GM12878 (cell line): ENCODE data around the gene ETV6. TPM values are rescaled to one million over a fixed set of nuclear protein-coding genes. Genes with fewer than 3 reads are reported as not detected.

ENCODE experiments used
- ATAC-seq: fragments of 200-7000 bp; cut with Tn5 transposase; 3 replicates; pipeline ENCODE4 v1.9.1; 2020; ENCODE audit warnings: mild to moderate bottlenecking, moderate library complexity
- BruUV-seq: library from RNA; stranded (reverse); fragments of 400-500 nt; replicated peaks from 2 replicates; lab custom pipeline; 2021; lab: Mats Ljungman, UMichigan
- CTCF ChIA-PET: fragments of 300-600 bp; sonication (Branson Sonifier 250); formaldehyde crosslinking; extraction: SDS; loops from one replicate; lab custom pipeline; 2021; ENCODE audit warnings: inconsistent platforms; lab: Yijun Ruan, JAX
- POLR2A ChIA-PET: fragments of 350-600 bp; formaldehyde crosslinking; extraction: SDS; loops from one replicate; lab custom pipeline; 2021; ENCODE audit warnings: inconsistent platforms; lab: Charles Lee
- RAD21 ChIA-PET: fragments of 300-600 bp; sonication (Branson Sonifier 250); formaldehyde crosslinking; loops from one replicate; lab custom pipeline; 2023; ENCODE audit warnings: antibody characterized with exemption; ENCODE audit not compliant: unreplicated experiment; lab: Charles Lee
- SMC1A ChIA-PET: fragments of 300-600 bp; sonication (Branson Sonifier 250); formaldehyde crosslinking; loops from one replicate; lab custom pipeline; 2023; ENCODE audit not compliant: unreplicated experiment, uncharacterized antibody; lab: Charles Lee
- DNase-seq: peaks from one replicate; pipeline ENCODE4 v3.0.0-alpha.2; 2011; ENCODE audit warnings: low read depth, low spot score
- FAIRE-seq: peaks from 3 replicates; lab custom pipeline; 2011; peaks lifted over from hg19 to GRCh38; lab: Jason Lieb, UNC
- H2AFZ ChIP-seq: 2 replicates; pipeline ENCODE4 v1.6.0; 2011; ENCODE audit warnings: low read depth, low read length, control low read depth; ENCODE audit not compliant: control insufficient read depth
- H3K27ac ChIP-seq: 2 replicates; pipeline ENCODE4 v1.5.1; 2011; ENCODE audit warnings: control low read depth; ENCODE audit not compliant: control insufficient read depth, insufficient read depth
- H3K27me3 ChIP-seq, 2 experiments: replicated peaks in 1 of 2; 2 replicates each; pipeline versions ENCODE4 v1.6.0 to v1.6.1; 2011; ENCODE audit warnings: low read length in 1 of 2; ENCODE audit not compliant: control insufficient read depth in 2 of 2, insufficient read depth in 2 of 2
- H3K36me3 ChIP-seq, 2 experiments: 2 replicates each; pipeline ENCODE4 v1.5.1; 2011; ENCODE audit warnings: low read length in 1 of 2; ENCODE audit not compliant: control insufficient read depth in 2 of 2, insufficient read depth in 2 of 2
- H3K4me1 ChIP-seq: 2 replicates; pipeline ENCODE4 v1.6.1; 2011; ENCODE audit warnings: mild to moderate bottlenecking, low read length, moderate library complexity, mixed read lengths; ENCODE audit not compliant: control insufficient read depth, insufficient read depth
- H3K4me2 ChIP-seq: 2 replicates; pipeline ENCODE4 v1.6.0; 2011; ENCODE audit warnings: control low read depth; ENCODE audit not compliant: control insufficient read depth, insufficient read depth
- H3K4me3 ChIP-seq: fragments of 200-600 bp; sonication (generic); 2 replicates; pipeline ENCODE4 v1.5.1; 2016
- H3K79me2 ChIP-seq: 2 replicates; pipeline ENCODE4 v1.6.0; 2011; ENCODE audit warnings: low read length; ENCODE audit not compliant: control insufficient read depth, insufficient read depth
- H3K9ac ChIP-seq: 2 replicates; pipeline ENCODE4 v1.8.0; 2011; ENCODE audit warnings: low read length, control low read depth, mixed read lengths; ENCODE audit not compliant: control insufficient read depth, insufficient read depth
- H3K9me3 ChIP-seq: replicated peaks from 3 replicates; pipeline ENCODE4 v1.5.1; 2011; ENCODE audit warnings: mild to moderate bottlenecking, low read length; ENCODE audit not compliant: control insufficient read depth, insufficient read depth
- H4K20me1 ChIP-seq: 2 replicates; pipeline ENCODE4 v1.6.0; 2011; ENCODE audit not compliant: control insufficient read depth, insufficient read depth
- FOXM1 ChIP-seq: IDR thresholded peaks from 2 replicates; pipeline ENCODE4 v1.6.1; 2012; ENCODE audit warnings: low read depth, mild to moderate bottlenecking, inconsistent platforms, low read length, moderate library complexity
- HCFC1 ChIP-seq: fragments of 150-350 bp; IDR thresholded peaks from 2 replicates; pipeline ENCODE4 v1.6.1; 2014; ENCODE audit warnings: low read length
- MYC ChIP-seq: IDR thresholded peaks from 2 replicates; pipeline ENCODE4 v1.6.1; 2011; ENCODE audit warnings: mild to moderate bottlenecking, low read length, moderate library complexity, inconsistent platforms; ENCODE audit not compliant: insufficient read depth, insufficient replicate concordance, insufficient read length, severe bottlenecking
- NFYB ChIP-seq: IDR thresholded peaks from 2 replicates; pipeline ENCODE4 v1.6.1; 2011; ENCODE audit warnings: low read depth, mild to moderate bottlenecking, low read length, improper control_type of control experiment, moderate library complexity; ENCODE audit not compliant: insufficient read depth
- NR2C2 ChIP-seq: IDR thresholded peaks from 2 replicates; pipeline ENCODE4 v1.6.1; 2011; ENCODE audit warnings: borderline replicate concordance, low read depth; ENCODE audit not compliant: control insufficient read depth, insufficient read length
- POLR2A ChIP-seq: IDR thresholded peaks from 2 replicates; pipeline ENCODE4 v1.6.1; 2011; ENCODE audit warnings: low read depth, mild to moderate bottlenecking, low read length
- SMARCA5 ChIP-seq: fragments of 450-650 bp; IDR thresholded peaks from 2 replicates; pipeline ENCODE4 v1.6.1; 2017; ENCODE audit warnings: mild to moderate bottlenecking
- SMC3 ChIP-seq: IDR thresholded peaks from 2 replicates; pipeline ENCODE4 v1.6.1; 2011; ENCODE audit warnings: low read length, improper control_type of control experiment, borderline replicate concordance
- STAT1 ChIP-seq: fragments of 450-650 bp; conservative IDR thresholded peaks from 2 replicates; pipeline ENCODE4 v1.6.1; 2014; ENCODE audit warnings: antibody characterized with exemption, mild to moderate bottlenecking
- SUPT20H ChIP-seq: IDR thresholded peaks from 2 replicates; pipeline ENCODE4 v1.6.1; 2011; ENCODE audit warnings: low read depth, mild to moderate bottlenecking, low read length, moderate library complexity, borderline replicate concordance; ENCODE audit not compliant: control insufficient read depth
- SUZ12 ChIP-seq: fragments of 200-600 bp; sonication (generic); IDR thresholded peaks from one replicate; pipeline ENCODE4 v1.6.1; 2018; ENCODE audit warnings: antibody characterized with exemption, mild to moderate bottlenecking; ENCODE audit not compliant: unreplicated experiment
- YY1 ChIP-seq: IDR thresholded peaks from 2 replicates; pipeline ENCODE4 v1.6.1; 2011; ENCODE audit warnings: low read depth, mild to moderate bottlenecking, low read length
- WGBS: methylation state at CpG from one replicate; pipeline ENCODE4 v1.1.6; 2016; ENCODE audit warnings: low lambda C conversion rate; ENCODE audit not compliant: insufficient replicate concordance, insufficient coverage; ENCODE audit errors: missing lambda C conversion rate; 5-methylcytosine and 5-hydroxymethylcytosine counted together
- in situ Hi-C: fragments of 300-500 bp; cut with MboI; formaldehyde crosslinking; loops from 9 replicates; pipeline ENCODE4 v1.14.3; 2018; ENCODE audit warnings: mixed read lengths
- intact Hi-C: fragments of 100-400 bp; cut with micrococcal nuclease; formaldehyde crosslinking; loops from one replicate; pipeline ENCODE4 v1.14.2; 2022; ENCODE audit not compliant: unreplicated experiment
- polyA plus RNA-seq, 11 experiments: library from polyadenylated mRNA; depleted of rRNA in 4 of 11; unstranded in 6 of 11; stranded (reverse) in 5 of 11; fragments of >200 nt; fragmentation: Nextera tagmentation in 4 of 11; fragmentation: Illumina TruSeq in 1 of 11; extraction: Ambion mirVana in 4 of 11; extraction: Trizol in 1 of 11; gene quantifications; 1 replicate in 1 of 11; 2 replicates in 10 of 11; pipeline versions ENCODE4 v1.2.1 to v1.2.3, GENCODE V29; 2011 to 2016; ENCODE audit warnings: inconsistent platforms in 2 of 11, missing spikeins in 2 of 11, low read depth in 1 of 11
- total RNA-seq, 4 experiments: library from RNA; depleted of rRNA in 3 of 4; stranded (reverse); fragments of >200 nt in 3 of 4; fragmentation: Illumina TruSeq in 1 of 4; extraction: Trizol in 1 of 4; gene quantifications; 2 replicates each; pipeline versions ENCODE4 v1.2.1 to v1.2.3, GENCODE V29; 2013 to 2021
- TF ChIP-seq, protein P1 (sequence below): fragments of 450-650 bp; IDR thresholded peaks from 2 replicates; pipeline ENCODE4 v1.6.1; 2016; ENCODE audit warnings: mild to moderate bottlenecking
- TF ChIP-seq, protein P2 (sequence below): fragments of 450-650 bp; IDR thresholded peaks from 2 replicates; pipeline ENCODE4 v1.6.1; 2014; ENCODE audit warnings: mild to moderate bottlenecking
- TF ChIP-seq, protein P3 (sequence below): fragments of 450-650 bp; IDR thresholded peaks from 2 replicates; pipeline ENCODE4 v1.6.1; 2016; ENCODE audit warnings: mild to moderate bottlenecking

The ETV6 gene
- total and polyA plus RNA-seq, 10 of the 15 experiments (the other 5 are each of a cell fraction or from before 2014, with no cell fraction given) = 6.6 to 74.8 (median 24.6) TPM

DNA sequence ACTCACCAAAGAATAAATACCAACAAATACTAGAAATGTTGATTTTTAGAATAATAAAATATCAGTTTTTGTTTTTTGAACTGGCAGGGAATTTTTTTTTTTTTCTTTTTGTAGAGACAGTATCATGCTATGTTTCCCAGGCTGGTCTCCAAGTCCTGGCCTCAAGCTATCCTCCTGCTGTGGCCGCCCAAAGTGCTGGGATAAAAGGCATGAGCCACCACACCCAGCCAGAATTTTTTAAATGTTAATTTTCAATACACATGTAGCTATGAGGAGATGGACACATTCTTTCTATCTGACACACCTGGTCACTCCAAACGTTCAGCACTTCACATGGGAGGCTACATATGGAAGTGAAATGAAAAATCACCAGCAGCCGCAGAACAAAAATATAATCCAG, 126.8 kb downstream of the ETV6 start:
- Histone ChIP-seq H3K9me3 (no peaks in the 10 kb centered on the region), H3K79me2 (peaks cover 79% of the 10 kb centered on the region), H3K27ac (0 out of 2 replicates have a peak overlapping the region, but pooled peaks have one; percentile 4), H3K9ac (no peak overlapping the region), H3K36me3 (peaks cover 6 to 15% of the 10 kb centered on the region in 2 experiments), H3K27me3 (no peaks in the 10 kb centered on the region), H2AFZ (no peak overlapping the region), H4K20me1 (no peaks in the 10 kb centered on the region), H3K4me1 (peaks cover 71% of the 10 kb centered on the region), H3K4me2 (no peak overlapping the region), H3K4me3 (no peak overlapping the region)
- DNase-seq (no peak), ATAC-seq (no peak), FAIRE-seq (no peak)
- SMC1A ChIA-PET = interaction anchor here (0.7 to 39.9 kb wide), 4 partner anchors 10 to 61 kb away, joined by 3 to 1116 read pairs (median 4); no protein-coding TSS in a partner anchor
- in situ Hi-C loops (no loop called here), intact Hi-C loops (no loop called here)
- WGBS = 99% methylated on average over 3 of the region's 3 CpGs
- POLR2A ChIA-PET = no interaction called here
- BruUV-seq = no TSS peak
- RAD21 ChIA-PET = interaction anchor here (1.0 to 1.2 kb wide), 3 partner anchors 13 to 18 kb away, joined by 4 to 5 read pairs (median 4); no protein-coding TSS in a partner anchor
- TF ChIP-seq NR2C2 (no peak), HCFC1 (no peak), SMC3 (no peak), YY1 (no peak), NFYB (no peak), POLR2A (no peak), SUPT20H (no peak), MYC (no peak), SMARCA5 (no peak), SUZ12 (no peak), STAT1 (no peak), FOXM1 (no peak)
- TF ChIP-seq, protein P1, sequence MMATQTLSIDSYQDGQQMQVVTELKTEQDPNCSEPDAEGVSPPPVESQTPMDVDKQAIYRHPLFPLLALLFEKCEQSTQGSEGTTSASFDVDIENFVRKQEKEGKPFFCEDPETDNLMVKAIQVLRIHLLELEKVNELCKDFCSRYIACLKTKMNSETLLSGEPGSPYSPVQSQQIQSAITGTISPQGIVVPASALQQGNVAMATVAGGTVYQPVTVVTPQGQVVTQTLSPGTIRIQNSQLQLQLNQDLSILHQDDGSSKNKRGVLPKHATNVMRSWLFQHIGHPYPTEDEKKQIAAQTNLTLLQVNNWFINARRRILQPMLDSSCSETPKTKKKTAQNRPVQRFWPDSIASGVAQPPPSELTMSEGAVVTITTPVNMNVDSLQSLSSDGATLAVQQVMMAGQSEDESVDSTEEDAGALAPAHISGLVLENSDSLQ = no peak
- TF ChIP-seq, protein P2, sequence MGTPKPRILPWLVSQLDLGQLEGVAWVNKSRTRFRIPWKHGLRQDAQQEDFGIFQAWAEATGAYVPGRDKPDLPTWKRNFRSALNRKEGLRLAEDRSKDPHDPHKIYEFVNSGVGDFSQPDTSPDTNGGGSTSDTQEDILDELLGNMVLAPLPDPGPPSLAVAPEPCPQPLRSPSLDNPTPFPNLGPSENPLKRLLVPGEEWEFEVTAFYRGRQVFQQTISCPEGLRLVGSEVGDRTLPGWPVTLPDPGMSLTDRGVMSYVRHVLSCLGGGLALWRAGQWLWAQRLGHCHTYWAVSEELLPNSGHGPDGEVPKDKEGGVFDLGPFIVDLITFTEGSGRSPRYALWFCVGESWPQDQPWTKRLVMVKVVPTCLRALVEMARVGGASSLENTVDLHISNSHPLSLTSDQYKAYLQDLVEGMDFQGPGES = no peak
- TF ChIP-seq, protein P3, sequence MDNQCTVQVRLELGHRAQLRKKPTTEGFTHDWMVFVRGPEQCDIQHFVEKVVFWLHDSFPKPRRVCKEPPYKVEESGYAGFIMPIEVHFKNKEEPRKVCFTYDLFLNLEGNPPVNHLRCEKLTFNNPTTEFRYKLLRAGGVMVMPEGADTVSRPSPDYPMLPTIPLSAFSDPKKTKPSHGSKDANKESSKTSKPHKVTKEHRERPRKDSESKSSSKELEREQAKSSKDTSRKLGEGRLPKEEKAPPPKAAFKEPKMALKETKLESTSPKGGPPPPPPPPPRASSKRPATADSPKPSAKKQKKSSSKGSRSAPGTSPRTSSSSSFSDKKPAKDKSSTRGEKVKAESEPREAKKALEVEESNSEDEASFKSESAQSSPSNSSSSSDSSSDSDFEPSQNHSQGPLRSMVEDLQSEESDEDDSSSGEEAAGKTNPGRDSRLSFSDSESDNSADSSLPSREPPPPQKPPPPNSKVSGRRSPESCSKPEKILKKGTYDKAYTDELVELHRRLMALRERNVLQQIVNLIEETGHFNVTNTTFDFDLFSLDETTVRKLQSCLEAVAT = no peak
- CTCF ChIA-PET = no interaction called here
